ENCODE data around the gene FABP2.

- TF ChIP-seq POLR2AphosphoS5 (IDR thresholded peaks at IDR 0.05; ENCODE audit: borderline replicate concordance, low read depth, low read length) (no peak), EZH2 (IDR thresholded peaks at IDR 0.05) (no peak)
Measured at GRCh38 chr4:119315036-119315435, 6.9 kb downstream of the FABP2 start.
